ENCODE measurements around the gene EFR3B.

EFR3B gene

DNA sequence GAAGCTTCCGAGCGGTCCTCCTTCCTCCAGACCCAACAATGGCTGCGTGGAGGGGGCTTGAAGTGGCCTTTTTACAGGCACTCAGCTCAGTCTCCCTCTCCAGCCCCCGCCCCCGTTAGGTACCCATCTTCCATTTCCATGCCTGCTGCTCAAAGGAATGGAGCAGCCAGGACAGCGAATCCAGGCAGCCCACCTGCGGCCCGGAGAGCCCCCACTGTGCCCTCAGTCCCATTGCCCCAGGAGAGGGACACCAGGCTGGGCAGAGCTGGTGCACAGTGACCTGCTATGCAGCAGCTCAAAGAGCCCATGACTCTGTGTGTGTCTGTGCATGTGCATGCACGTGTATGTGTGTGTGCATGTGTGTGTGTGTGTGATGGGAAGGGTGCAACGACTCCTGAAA is 137.1 kb downstream of the EFR3B start:
- Histone ChIP-seq H3K9me3 (ENCODE audit: control insufficient read depth, insufficient read depth, low read length) (no peaks in the 10 kb centered on the region), H3K9ac (ENCODE audit: low read depth, low read length) (no peak overlapping the region), H3K27me3 (ENCODE audit: control insufficient read depth, insufficient read depth, low read length) (peaks cover 2% of the 10 kb centered on the region), H3K4me3 (ENCODE audit: low read depth, low read length) (no peak overlapping the region), H3K4me1 (ENCODE audit: control insufficient read depth, insufficient read depth, low read length) (no peaks in the 10 kb centered on the region), H3K36me3 (ENCODE audit: control insufficient read depth, insufficient read depth, low read length) (no peaks in the 10 kb centered on the region)

DNA sequence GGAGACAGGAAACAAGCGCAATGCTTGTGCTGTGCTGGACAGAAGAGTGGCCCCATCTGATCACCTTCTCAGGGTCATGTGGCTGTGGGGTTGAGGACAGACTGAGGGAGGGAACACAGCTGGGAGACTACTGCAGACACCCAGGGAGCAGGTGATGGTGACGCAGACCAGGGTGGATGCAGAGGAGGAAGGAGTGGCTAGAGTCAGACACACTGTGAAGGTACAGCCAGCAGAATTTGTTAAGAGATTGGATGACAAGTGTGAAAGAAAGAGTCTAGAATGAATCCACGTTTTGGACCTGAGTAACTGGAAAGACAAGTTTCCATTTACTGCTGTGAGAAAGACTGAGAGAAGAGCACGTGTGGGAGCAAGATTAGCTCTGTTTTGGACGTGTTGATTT is 142.4 kb downstream of the EFR3B start:
- Histone ChIP-seq H3K27me3 (ENCODE audit: control insufficient read depth, insufficient read depth, low read length) (no peaks in the 10 kb centered on the region), H3K36me3 (ENCODE audit: control insufficient read depth, insufficient read depth, low read length) (no peaks in the 10 kb centered on the region), H3K4me1 (ENCODE audit: control insufficient read depth, insufficient read depth, low read length) (no peaks in the 10 kb centered on the region), H3K9me3 (ENCODE audit: control insufficient read depth, insufficient read depth, low read length) (no peaks in the 10 kb centered on the region), H3K9ac (ENCODE audit: low read depth, low read length) (no peak overlapping the region), H3K4me3 (ENCODE audit: low read depth, low read length) (no peak overlapping the region)

DNA sequence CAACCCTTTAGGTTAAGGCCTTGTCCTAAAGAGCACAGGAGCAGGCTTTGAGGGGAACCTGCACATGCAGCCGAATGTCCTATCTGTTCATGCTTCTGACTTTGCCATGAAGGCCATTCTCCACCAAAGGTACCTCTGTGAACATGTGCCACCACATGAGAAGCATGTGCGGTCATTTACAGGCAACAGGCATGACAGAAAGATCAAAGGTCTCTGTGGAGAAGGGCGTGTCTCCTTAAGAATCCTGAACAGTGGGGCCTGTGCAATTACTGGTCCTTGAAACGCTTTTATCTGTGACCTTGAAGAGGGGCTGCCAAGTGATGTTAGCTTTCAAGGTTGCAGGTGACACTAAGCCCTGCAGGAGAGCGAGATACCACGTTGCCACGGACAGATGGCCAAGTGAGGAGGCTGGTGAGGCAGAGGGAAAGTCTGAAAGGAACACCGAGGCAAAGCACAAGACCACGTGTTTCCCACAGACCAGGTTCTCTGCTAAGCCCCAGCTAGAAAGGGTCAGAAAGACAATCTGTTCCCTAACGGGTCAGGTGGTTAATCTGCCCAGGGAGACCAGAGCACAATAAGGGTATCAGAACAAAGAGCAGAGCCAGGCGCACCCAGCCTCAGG is 146.0 kb downstream of the EFR3B start:
- H3K27me3 ChIP-seq (ENCODE audit: control insufficient read depth, insufficient read depth, low read length): no peaks in the 10 kb centered on the region
- no peaks in the 10 kb centered on the region for H3K9me3 ChIP-seq (ENCODE audit: control insufficient read depth, insufficient read depth, low read length)
- no peak overlapping the region for H3K9ac ChIP-seq (ENCODE audit: low read depth, low read length)
- H3K4me3 ChIP-seq (ENCODE audit: low read depth, low read length): no peak overlapping the region
- no peaks in the 10 kb centered on the region for H3K4me1 ChIP-seq (ENCODE audit: control insufficient read depth, insufficient read depth, low read length)
- H3K36me3 ChIP-seq (ENCODE audit: control insufficient read depth, insufficient read depth, low read length): no peaks in the 10 kb centered on the region

DNA sequence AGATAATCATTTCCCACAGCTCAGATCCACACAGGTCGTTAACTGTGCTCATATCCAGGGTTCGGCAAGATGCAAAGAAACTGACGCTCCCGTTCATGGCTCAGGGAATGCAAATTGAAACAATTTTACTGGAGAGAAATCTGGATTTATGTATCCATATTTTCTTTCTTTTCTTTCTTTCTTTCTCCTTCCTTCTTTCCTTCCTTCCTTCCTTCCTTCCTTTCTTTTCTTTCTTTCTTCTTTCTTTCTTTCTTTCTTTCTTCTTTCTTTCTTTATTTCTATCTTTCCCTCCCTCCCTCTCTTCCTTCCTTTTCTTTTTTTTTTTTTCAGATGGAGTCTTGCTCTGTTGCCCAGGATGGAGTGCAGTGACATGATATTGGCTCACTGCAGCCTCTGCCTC is 146.5 kb downstream of the EFR3B start:
- H3K36me3 ChIP-seq (ENCODE audit: control insufficient read depth, insufficient read depth, low read length): no peaks in the 10 kb centered on the region
- H3K4me1 ChIP-seq (ENCODE audit: control insufficient read depth, insufficient read depth, low read length): no peaks in the 10 kb centered on the region
- H3K9me3 ChIP-seq (ENCODE audit: control insufficient read depth, insufficient read depth, low read length): no peaks in the 10 kb centered on the region
- H3K4me3 ChIP-seq (ENCODE audit: low read depth, low read length): no peak overlapping the region
- H3K27me3 ChIP-seq (ENCODE audit: control insufficient read depth, insufficient read depth, low read length): no peaks in the 10 kb centered on the region
- H3K9ac ChIP-seq (ENCODE audit: low read depth, low read length): no peak overlapping the region

DNA sequence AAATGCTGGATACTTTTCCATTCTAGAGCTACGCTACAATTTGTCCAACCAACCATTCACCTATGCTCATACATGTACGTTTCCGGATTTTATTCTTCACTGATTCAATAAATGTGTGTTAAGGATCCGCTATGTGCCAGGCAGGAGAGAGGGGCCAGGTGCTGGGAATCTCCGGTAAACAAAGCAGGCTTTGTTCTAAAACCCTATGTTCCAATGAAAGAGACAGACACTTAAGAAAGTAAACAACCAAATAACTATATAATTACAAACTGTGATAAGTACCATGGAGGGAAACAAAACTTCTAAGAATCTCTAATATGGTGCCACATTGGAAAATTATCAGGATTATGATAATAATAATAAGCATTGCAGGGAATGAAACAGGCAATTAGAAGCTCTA is 148.7 kb downstream of the EFR3B start:
- H3K4me1 ChIP-seq (ENCODE audit: control insufficient read depth, insufficient read depth, low read length): no peaks in the 10 kb centered on the region
- no peak overlapping the region for H3K4me3 ChIP-seq (ENCODE audit: low read depth, low read length)
- H3K9me3 ChIP-seq (ENCODE audit: control insufficient read depth, insufficient read depth, low read length): no peaks in the 10 kb centered on the region
- H3K36me3 ChIP-seq (ENCODE audit: control insufficient read depth, insufficient read depth, low read length): no peaks in the 10 kb centered on the region
- H3K9ac ChIP-seq (ENCODE audit: low read depth, low read length): no peak overlapping the region
- H3K27me3 ChIP-seq (ENCODE audit: control insufficient read depth, insufficient read depth, low read length): no peaks in the 10 kb centered on the region

DNA sequence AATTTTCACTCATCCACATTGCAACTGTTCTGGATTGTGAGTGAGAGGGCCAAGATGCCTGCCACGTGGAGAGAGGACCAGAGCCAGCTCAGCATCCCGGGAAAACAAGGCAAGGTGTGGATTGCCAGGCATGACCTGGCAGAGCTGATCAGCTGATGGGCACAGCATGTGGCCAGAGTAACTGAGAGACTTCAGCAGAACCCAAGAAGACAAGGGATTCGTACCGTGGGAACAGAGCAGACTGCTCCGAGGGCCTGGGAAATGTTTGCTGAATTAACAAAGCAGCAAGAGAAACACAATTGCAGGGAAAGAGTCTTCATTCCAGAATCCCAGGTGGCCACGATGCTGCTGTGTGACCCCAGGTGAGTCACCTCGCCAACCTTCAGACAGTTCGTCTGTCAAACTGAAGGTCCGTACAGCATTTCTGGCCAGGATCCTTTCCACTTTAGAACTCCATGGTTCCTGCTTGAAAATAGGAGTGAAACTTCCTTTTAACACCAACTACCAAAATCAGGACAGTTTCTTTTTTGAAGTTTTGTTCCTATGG is 152.8 kb downstream of the EFR3B start:
- Histone ChIP-seq H3K9me3 (ENCODE audit: control insufficient read depth, insufficient read depth, low read length) (no peaks in the 10 kb centered on the region), H3K4me1 (ENCODE audit: control insufficient read depth, insufficient read depth, low read length) (no peaks in the 10 kb centered on the region), H3K9ac (ENCODE audit: low read depth, low read length) (no peak overlapping the region), H3K27me3 (ENCODE audit: control insufficient read depth, insufficient read depth, low read length) (no peaks in the 10 kb centered on the region), H3K36me3 (ENCODE audit: control insufficient read depth, insufficient read depth, low read length) (no peaks in the 10 kb centered on the region), H3K4me3 (ENCODE audit: low read depth, low read length) (no peak overlapping the region)

DNA sequence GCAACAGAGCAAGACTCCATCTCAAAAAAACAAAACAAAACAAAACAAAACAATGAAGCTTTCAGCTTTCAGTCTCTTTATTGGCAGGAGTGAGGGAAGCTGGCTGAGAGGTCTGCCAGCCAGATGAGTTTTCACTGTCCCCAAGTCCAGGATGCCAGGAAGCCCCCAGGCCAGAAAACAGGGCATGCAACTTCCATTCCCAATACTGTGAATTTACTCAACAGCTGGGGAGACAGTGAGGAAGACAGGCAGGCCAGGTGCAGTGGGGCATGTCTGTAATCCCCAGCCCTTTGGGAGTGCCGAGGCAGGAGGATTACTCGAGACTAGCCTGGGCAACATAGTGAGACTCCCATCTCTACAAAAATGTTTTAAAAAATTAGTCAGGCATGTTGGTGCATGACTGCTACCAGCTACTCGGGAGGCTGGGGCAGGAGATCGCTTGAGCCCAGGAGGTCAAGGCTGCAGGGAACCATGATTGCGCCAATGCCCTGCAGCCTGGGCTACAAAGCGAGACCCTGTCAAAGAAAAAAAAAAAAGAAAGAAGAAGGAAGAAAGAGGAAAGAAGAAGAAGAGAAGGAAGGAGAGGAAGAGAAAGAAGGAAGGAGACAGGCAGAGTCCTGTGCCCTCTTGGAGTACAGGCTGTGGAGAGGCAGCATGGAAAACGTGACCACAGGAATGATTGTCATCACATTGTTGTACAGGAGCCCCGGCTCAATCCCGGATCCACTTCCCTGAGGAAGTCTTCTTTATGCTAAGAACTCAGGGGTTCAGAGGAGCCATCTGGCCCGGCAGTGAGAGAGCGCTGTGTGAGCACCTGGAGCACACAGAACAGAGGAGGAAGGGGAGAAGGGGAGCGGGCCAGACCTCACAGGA is 155.7 kb downstream of the EFR3B start:
- Histone ChIP-seq H3K9me3 (ENCODE audit: control insufficient read depth, insufficient read depth, low read length) (no peaks in the 10 kb centered on the region), H3K27me3 (ENCODE audit: control insufficient read depth, insufficient read depth, low read length) (no peaks in the 10 kb centered on the region), H3K4me1 (ENCODE audit: control insufficient read depth, insufficient read depth, low read length) (no peaks in the 10 kb centered on the region), H3K36me3 (ENCODE audit: control insufficient read depth, insufficient read depth, low read length) (no peaks in the 10 kb centered on the region), H3K9ac (ENCODE audit: low read depth, low read length) (no peak overlapping the region), H3K4me3 (ENCODE audit: low read depth, low read length) (no peak overlapping the region)

DNA sequence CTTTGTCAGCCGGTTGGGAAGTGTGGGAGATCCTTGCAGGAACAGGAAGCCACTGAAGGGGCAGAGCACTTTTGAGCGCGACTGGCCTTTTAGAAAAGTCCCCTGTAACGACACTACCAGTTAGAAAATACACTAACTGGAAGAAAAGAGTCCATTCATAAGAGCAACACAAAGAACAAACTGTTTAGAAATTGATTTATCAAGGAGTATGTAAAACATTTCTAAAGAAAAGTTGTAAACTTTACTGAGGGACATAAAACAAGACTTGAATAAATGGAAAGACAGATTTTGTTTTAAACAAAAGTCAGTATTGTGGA is 156.3 kb downstream of the EFR3B start:
- H3K27me3 ChIP-seq (ENCODE audit: control insufficient read depth, insufficient read depth, low read length): no peaks in the 10 kb centered on the region
- H3K36me3 ChIP-seq (ENCODE audit: control insufficient read depth, insufficient read depth, low read length): no peaks in the 10 kb centered on the region
- H3K4me1 ChIP-seq (ENCODE audit: control insufficient read depth, insufficient read depth, low read length): no peaks in the 10 kb centered on the region
- H3K9ac ChIP-seq (ENCODE audit: low read depth, low read length): no peak overlapping the region
- H3K9me3 ChIP-seq (ENCODE audit: control insufficient read depth, insufficient read depth, low read length): no peaks in the 10 kb centered on the region
- no peak overlapping the region for H3K4me3 ChIP-seq (ENCODE audit: low read depth, low read length)

DNA sequence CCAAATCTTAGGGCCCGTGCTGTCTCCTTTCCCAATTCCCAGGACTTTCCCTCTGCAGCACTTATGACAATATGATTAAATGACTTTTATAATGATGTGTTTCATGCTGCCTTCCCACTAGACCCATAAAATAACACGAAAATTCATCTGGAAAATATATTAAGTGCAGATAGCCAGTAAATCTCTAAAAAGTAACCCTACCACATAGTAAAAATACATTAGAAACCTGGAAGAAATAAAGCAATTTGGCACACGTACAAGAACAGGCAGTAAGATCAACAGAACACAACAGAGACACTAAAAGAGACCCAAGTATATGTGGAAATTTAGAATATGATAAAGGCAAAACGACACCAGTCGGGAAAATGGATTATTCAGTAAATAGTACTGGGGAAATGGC is 156.7 kb downstream of the EFR3B start:
- Histone ChIP-seq H3K9me3 (ENCODE audit: control insufficient read depth, insufficient read depth, low read length) (no peaks in the 10 kb centered on the region), H3K4me3 (ENCODE audit: low read depth, low read length) (no peak overlapping the region), H3K36me3 (ENCODE audit: control insufficient read depth, insufficient read depth, low read length) (no peaks in the 10 kb centered on the region), H3K27me3 (ENCODE audit: control insufficient read depth, insufficient read depth, low read length) (no peaks in the 10 kb centered on the region), H3K9ac (ENCODE audit: low read depth, low read length) (no peak overlapping the region), H3K4me1 (ENCODE audit: control insufficient read depth, insufficient read depth, low read length) (no peaks in the 10 kb centered on the region)

DNA sequence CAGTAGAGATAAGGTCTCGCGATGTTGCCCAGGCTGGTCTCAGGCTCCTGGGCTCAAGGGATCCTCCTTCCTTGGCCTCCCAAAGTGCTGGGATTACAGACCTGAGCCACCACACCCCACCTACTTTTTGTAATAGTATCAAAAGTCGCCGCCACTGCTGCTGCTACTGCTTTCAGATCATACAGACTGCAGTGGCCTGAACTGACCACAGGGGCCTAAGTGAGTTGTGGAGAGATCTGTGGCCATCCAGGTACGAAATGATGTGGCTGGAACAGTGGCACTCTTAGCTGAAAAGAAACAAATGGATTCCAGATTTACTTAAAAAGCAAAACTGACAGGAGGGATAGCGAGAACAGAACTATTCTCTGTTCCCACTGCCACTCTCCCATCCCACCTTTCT is 159.4 kb downstream of the EFR3B start:
- Histone ChIP-seq H3K4me1 (ENCODE audit: control insufficient read depth, insufficient read depth, low read length) (no peaks in the 10 kb centered on the region), H3K4me3 (ENCODE audit: low read depth, low read length) (no peak overlapping the region), H3K27me3 (ENCODE audit: control insufficient read depth, insufficient read depth, low read length) (no peaks in the 10 kb centered on the region), H3K36me3 (ENCODE audit: control insufficient read depth, insufficient read depth, low read length) (no peaks in the 10 kb centered on the region), H3K9me3 (ENCODE audit: control insufficient read depth, insufficient read depth, low read length) (no peaks in the 10 kb centered on the region), H3K9ac (ENCODE audit: low read depth, low read length) (no peak overlapping the region)

DNA sequence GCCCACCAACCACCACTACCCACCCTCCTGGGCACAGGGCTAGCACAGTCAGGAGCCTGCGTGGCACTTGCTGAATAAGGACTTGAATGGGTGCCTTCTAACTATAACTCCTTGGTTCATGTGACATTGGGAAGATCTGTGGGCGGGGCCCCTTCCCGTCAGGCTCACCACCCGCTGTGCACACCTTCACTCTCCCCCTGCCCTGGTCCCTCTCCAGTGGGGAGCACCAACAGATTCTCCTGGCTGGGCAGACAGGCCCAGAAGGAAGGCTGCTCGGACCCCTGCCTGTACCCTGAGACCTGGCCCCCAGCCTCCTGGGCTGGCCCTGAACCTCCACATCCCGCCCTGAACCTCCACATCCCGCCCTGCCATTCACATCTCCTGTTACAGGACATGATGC is 159.9 kb downstream of the EFR3B start:
- Histone ChIP-seq H3K4me1 (ENCODE audit: control insufficient read depth, insufficient read depth, low read length) (peaks cover 1% of the 10 kb centered on the region), H3K36me3 (ENCODE audit: control insufficient read depth, insufficient read depth, low read length) (no peaks in the 10 kb centered on the region), H3K27me3 (ENCODE audit: control insufficient read depth, insufficient read depth, low read length) (no peaks in the 10 kb centered on the region), H3K4me3 (ENCODE audit: low read depth, low read length) (no peak overlapping the region), H3K9ac (ENCODE audit: low read depth, low read length) (no peak overlapping the region), H3K9me3 (ENCODE audit: control insufficient read depth, insufficient read depth, low read length) (no peaks in the 10 kb centered on the region)

DNA sequence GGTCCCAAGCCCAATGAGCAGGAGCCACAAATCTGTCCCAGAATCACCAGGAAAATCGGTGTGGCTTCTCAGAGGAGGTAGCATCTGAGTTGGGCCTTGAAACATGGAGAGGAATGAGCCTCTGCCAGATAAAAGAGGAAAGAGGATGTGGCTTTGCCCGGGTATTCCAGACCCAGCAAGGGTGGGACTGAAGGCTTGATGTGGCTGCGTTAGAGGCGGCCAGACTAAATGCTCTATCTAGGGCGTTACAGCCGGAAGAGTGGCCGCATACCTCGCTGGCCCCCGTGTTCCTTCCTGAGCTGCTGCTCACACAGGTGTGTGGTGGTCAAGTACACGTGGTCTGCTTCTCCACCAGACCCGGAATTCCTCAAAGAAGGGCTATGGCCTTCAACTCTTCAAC is 160.4 kb downstream of the EFR3B start:
- no peak overlapping the region for H3K9ac ChIP-seq (ENCODE audit: low read depth, low read length)
- peaks cover 5% of the 10 kb centered on the region for H3K4me1 ChIP-seq (ENCODE audit: control insufficient read depth, insufficient read depth, low read length)
- no peaks in the 10 kb centered on the region for H3K27me3 ChIP-seq (ENCODE audit: control insufficient read depth, insufficient read depth, low read length)
- no peak overlapping the region for H3K4me3 ChIP-seq (ENCODE audit: low read depth, low read length)
- no peaks in the 10 kb centered on the region for H3K36me3 ChIP-seq (ENCODE audit: control insufficient read depth, insufficient read depth, low read length)
- no peaks in the 10 kb centered on the region for H3K9me3 ChIP-seq (ENCODE audit: control insufficient read depth, insufficient read depth, low read length)
